Measurements from ENCODE around the gene ARHGAP35.
A peak's percentile ranks its signal among the peaks of the same experiment; 100 is the strongest.

ARHGAP35 gene

DNA sequence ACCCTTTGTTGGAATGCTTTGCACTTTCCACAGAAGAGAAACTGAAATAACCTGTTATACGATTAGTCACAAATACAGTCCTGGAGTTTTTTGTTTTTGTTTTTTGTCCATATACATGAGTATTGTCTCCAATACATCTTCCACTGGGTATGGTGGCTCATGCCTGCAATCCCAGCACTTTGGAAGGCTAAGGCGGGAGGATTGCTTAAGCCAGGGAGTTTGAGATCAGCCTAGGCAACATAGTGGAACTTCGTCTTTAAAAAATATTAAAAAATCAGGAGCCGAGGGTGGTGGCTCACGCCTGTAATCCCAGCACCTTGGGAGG is 35.1 kb upstream of the ARHGAP35 start:
- H3K4me3 ChIP-seq (ENCODE audit: low read length in 2 of 2) = no peak overlapping the region
- H3K9ac ChIP-seq (ENCODE audit: low read length in 2 of 2) = no peak overlapping the region
- no peaks in the 10 kb centered on the region for H3K36me3 ChIP-seq (ENCODE audit: control insufficient read depth in 2 of 2, insufficient read depth in 2 of 2, low read length in 2 of 2)
- H3K27me3 ChIP-seq (ENCODE audit: control insufficient read depth in 1 of 2, insufficient read depth in 2 of 2, low read length in 2 of 2) = no peaks in the 10 kb centered on the region
- H3K9me3 ChIP-seq (ENCODE audit: control insufficient read depth in 2 of 2, low read length in 2 of 2) = no peaks in the 10 kb centered on the region
- no peaks in the 10 kb centered on the region for H3K4me1 ChIP-seq (ENCODE audit: control insufficient read depth, insufficient read depth, low read length)
- H3K27ac ChIP-seq (ENCODE audit: low read length) = no peak overlapping the region

DNA sequence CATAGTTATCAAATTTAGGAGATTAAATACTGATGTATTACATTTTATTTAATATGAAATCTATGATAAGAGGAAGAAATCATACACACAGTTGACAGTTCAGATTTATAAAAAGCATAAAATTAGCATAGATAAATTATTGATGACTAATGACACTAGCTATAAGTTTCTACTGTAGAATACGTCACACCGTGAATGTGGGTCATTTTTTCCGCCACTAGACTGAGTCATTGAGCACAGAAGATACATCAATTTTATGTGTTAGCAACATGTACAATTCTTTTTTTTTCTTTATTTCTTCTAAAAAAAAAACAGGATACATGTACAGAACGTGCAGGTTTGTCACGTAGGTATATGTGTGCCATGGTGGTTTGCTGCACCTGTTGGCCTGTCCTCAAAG is 32.3 kb upstream of the ARHGAP35 start:
- H3K9me3 ChIP-seq (ENCODE audit: control insufficient read depth in 2 of 2, low read length in 2 of 2) = no peaks in the 10 kb centered on the region
- no peak overlapping the region for H3K4me3 ChIP-seq (ENCODE audit: low read length in 2 of 2)
- H3K9ac ChIP-seq (ENCODE audit: low read length in 2 of 2) = no peak overlapping the region
- no peaks in the 10 kb centered on the region for H3K27me3 ChIP-seq (ENCODE audit: control insufficient read depth in 1 of 2, insufficient read depth in 2 of 2, low read length in 2 of 2)
- H3K27ac ChIP-seq (ENCODE audit: low read length) = no peak overlapping the region
- no peaks in the 10 kb centered on the region for H3K36me3 ChIP-seq (ENCODE audit: control insufficient read depth in 2 of 2, insufficient read depth in 2 of 2, low read length in 2 of 2)
- peaks cover 5% of the 10 kb centered on the region for H3K4me1 ChIP-seq (ENCODE audit: control insufficient read depth, insufficient read depth, low read length)

DNA sequence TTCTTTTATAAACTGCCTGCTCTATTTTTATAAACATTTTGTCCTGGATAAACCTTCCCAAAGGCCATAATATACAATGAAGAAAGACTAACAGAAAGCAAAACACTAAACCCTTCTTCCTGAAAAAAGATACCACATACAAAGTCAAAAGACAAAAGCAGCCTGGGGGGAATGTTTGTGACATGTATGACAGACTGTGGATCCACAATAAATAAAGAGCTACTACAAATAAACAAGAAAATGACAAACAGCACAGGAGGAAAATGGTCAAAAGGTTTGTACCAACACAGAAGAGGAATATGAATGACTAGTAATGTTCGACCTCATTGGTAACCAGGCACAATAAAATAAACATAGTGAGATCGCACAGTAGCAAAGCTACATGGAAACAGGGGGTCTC is 29.9 kb upstream of the ARHGAP35 start:
- no peak overlapping the region for H3K9ac ChIP-seq (ENCODE audit: low read length in 2 of 2)
- no peaks in the 10 kb centered on the region for H3K36me3 ChIP-seq (ENCODE audit: control insufficient read depth in 2 of 2, insufficient read depth in 2 of 2, low read length in 2 of 2)
- peak overlapping the region; percentile 0 for H3K27ac ChIP-seq (ENCODE audit: low read length)
- no peaks in the 10 kb centered on the region for H3K27me3 ChIP-seq (ENCODE audit: control insufficient read depth in 1 of 2, insufficient read depth in 2 of 2, low read length in 2 of 2)
- H3K4me1 ChIP-seq (ENCODE audit: control insufficient read depth, insufficient read depth, low read length) = peaks cover 7% of the 10 kb centered on the region
- no peaks in the 10 kb centered on the region for H3K9me3 ChIP-seq (ENCODE audit: control insufficient read depth in 2 of 2, low read length in 2 of 2)
- no peak overlapping the region for H3K4me3 ChIP-seq (ENCODE audit: low read length in 2 of 2)

DNA sequence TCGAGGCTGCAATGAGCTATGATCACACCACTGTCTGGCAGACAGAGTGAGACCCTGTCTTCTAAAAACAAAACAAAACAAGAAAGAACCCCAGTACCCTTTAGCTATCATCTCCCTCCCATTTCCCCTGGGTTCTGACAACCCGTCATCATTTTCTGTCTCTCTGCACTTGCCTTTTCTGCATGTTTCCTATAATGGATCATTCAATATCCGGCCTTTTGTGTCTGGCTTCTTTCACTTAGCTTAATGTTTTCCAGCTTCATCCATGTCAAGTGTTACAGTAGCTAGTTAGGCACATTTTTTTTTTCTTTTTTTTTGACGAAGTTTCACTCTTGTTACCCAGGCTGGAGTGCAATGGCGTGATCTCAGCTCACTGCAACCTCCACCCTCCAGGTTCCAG is 26.7 kb upstream of the ARHGAP35 start:
- H3K4me3 ChIP-seq (ENCODE audit: low read length in 2 of 2) = peak overlapping the region in 1 of 2 donors; percentile 10
- no peaks in the 10 kb centered on the region for H3K27me3 ChIP-seq (ENCODE audit: control insufficient read depth in 1 of 2, insufficient read depth in 2 of 2, low read length in 2 of 2)
- H3K4me1 ChIP-seq (ENCODE audit: control insufficient read depth, insufficient read depth, low read length) = peaks cover 14% of the 10 kb centered on the region
- no peaks in the 10 kb centered on the region for H3K9me3 ChIP-seq (ENCODE audit: control insufficient read depth in 2 of 2, low read length in 2 of 2)
- H3K9ac ChIP-seq (ENCODE audit: low read length in 2 of 2) = no peak overlapping the region
- H3K36me3 ChIP-seq (ENCODE audit: control insufficient read depth in 2 of 2, insufficient read depth in 2 of 2, low read length in 2 of 2) = peaks cover 5 to 8% of the 10 kb centered on the region in 2 donors
- no peak overlapping the region for H3K27ac ChIP-seq (ENCODE audit: low read length)

DNA sequence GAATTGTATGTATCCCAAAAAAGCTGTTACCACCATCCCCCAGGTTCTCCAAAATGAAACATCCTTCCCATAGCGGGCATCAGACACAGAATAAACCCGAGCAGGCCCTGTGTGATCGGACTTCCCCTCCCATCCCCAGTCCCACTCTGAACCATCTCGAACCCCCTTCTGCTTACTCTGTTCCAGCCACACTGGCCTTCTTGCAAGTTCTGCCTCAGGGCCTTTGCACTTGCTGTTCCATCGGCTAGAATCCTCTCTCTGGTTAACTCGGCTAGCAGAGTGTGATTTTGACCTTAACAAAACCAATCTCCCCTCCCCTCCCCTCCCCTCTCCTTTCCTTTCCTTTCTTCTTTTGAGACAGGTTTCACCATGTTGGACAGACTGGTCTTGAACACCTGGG is 25.8 kb upstream of the ARHGAP35 start:
- peaks cover 15% of the 10 kb centered on the region for H3K4me1 ChIP-seq (ENCODE audit: control insufficient read depth, insufficient read depth, low read length)
- H3K9me3 ChIP-seq (ENCODE audit: control insufficient read depth in 2 of 2, low read length in 2 of 2) = no peaks in the 10 kb centered on the region
- no peak overlapping the region for H3K9ac ChIP-seq (ENCODE audit: low read length in 2 of 2)
- H3K4me3 ChIP-seq (ENCODE audit: low read length in 2 of 2) = no peak overlapping the region
- H3K36me3 ChIP-seq (ENCODE audit: control insufficient read depth in 2 of 2, insufficient read depth in 2 of 2, low read length in 2 of 2) = peaks cover 5 to 16% of the 10 kb centered on the region in 2 donors
- no peak overlapping the region for H3K27ac ChIP-seq (ENCODE audit: low read length)
- no peaks in the 10 kb centered on the region for H3K27me3 ChIP-seq (ENCODE audit: control insufficient read depth in 1 of 2, insufficient read depth in 2 of 2, low read length in 2 of 2)

DNA sequence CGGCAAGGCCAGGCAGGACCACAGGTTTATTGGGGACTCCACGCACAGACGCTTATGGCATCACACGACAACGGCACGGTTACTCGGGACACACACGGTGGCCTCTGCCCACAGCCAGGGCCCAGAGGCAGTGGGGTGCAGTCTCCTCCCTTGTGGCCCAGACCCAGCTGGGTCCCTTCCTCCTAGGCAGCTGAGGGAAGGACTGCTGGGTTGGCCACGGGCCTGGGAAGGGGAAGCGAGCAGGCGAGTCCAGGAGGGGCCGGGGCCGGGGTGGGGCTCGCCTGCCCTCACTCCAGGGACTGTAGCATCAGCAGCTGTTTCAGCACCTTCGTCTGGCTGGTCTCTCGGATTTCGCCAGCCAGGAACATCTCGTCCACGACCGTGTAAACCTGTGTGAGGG is 22.6 kb upstream of the ARHGAP35 start:
- no peak overlapping the region for H3K4me3 ChIP-seq (ENCODE audit: low read length in 2 of 2)
- no peaks in the 10 kb centered on the region for H3K9me3 ChIP-seq (ENCODE audit: control insufficient read depth in 2 of 2, low read length in 2 of 2)
- H3K27ac ChIP-seq (ENCODE audit: low read length) = no peak overlapping the region
- H3K36me3 ChIP-seq (ENCODE audit: control insufficient read depth in 2 of 2, insufficient read depth in 2 of 2, low read length in 2 of 2) = peaks cover 5 to 27% of the 10 kb centered on the region in 2 donors
- H3K4me1 ChIP-seq (ENCODE audit: control insufficient read depth, insufficient read depth, low read length) = peaks cover 28% of the 10 kb centered on the region
- no peak overlapping the region for H3K9ac ChIP-seq (ENCODE audit: low read length in 2 of 2)
- no peaks in the 10 kb centered on the region for H3K27me3 ChIP-seq (ENCODE audit: control insufficient read depth in 1 of 2, insufficient read depth in 2 of 2, low read length in 2 of 2)

DNA sequence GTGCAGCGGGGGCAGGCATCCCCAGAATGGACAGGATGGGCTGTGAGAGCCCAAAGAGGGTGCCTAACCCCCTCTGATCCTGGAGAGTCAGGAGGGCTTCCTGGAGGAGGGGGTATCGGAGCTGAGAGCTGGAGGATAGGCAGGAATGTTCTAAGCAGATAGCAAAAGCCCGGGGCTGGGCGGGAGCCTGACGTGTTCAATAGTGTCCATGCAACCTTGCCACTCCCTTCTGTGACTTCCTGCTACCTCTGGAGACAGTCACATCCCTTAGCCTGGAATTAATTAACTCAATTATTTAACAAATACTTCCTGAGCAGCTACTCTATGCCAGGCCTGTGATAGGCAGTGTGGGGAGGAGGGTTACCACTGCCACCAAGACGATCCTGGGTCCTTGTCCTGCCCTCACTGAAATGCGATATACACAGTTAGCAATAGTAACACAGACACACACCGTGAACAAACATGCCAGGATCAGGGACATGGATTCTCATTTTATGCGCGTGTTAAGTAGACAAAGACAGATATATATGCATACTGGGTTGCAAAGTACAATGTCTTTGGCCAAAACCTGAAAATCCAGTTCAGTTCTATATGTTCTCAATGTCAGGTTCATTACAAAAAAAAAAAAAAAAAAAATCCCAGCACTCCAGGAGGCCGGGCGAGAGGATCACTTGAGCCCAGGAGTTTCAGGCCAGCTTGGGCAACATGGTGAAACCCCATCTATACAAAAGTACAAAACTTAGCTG is 20.9 kb upstream of the ARHGAP35 start:
- H3K27me3 ChIP-seq (ENCODE audit: control insufficient read depth in 1 of 2, insufficient read depth in 2 of 2, low read length in 2 of 2) = no peaks in the 10 kb centered on the region
- H3K4me3 ChIP-seq (ENCODE audit: low read length in 2 of 2) = no peak overlapping the region
- H3K9me3 ChIP-seq (ENCODE audit: control insufficient read depth in 2 of 2, low read length in 2 of 2) = no peaks in the 10 kb centered on the region
- H3K27ac ChIP-seq (ENCODE audit: low read length) = peak overlapping the region; percentile 69
- peaks cover 27% of the 10 kb centered on the region for H3K4me1 ChIP-seq (ENCODE audit: control insufficient read depth, insufficient read depth, low read length)
- H3K36me3 ChIP-seq (ENCODE audit: control insufficient read depth in 2 of 2, insufficient read depth in 2 of 2, low read length in 2 of 2) = peaks cover 14 to 36% of the 10 kb centered on the region in 2 donors
- no peak overlapping the region for H3K9ac ChIP-seq (ENCODE audit: low read length in 2 of 2)

DNA sequence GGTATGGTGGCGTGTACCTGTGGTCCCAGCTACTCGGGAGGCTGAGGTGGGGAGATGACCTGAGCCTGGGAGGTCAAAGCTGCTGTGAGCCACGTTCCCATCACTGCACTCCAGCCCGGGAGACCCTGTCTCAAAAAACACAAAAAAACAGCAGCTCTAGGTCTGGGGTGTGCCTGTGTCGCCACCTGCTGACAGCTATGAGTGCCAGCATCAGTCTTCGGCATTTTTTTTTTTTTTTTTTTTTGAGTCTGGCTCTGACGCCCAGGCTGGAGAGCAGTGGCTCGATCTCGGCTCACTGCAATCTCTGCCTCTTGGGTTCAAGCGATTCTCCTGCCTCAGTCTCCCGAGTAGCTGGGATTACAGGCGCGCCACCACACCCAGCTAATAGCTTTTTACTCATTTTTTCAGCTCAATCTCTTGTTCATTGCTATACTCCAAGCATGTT is 20.3 kb upstream of the ARHGAP35 start:
- Histone ChIP-seq H3K9me3 (ENCODE audit: control insufficient read depth in 2 of 2, low read length in 2 of 2) (no peaks in the 10 kb centered on the region), H3K27ac (ENCODE audit: low read length) (peak overlapping the region; percentile 69), H3K4me1 (ENCODE audit: control insufficient read depth, insufficient read depth, low read length) (peaks cover 26% of the 10 kb centered on the region), H3K4me3 (ENCODE audit: low read length in 2 of 2) (no peak overlapping the region), H3K36me3 (ENCODE audit: control insufficient read depth in 2 of 2, insufficient read depth in 2 of 2, low read length in 2 of 2) (peaks cover 14 to 36% of the 10 kb centered on the region in 2 donors), H3K27me3 (ENCODE audit: control insufficient read depth in 1 of 2, insufficient read depth in 2 of 2, low read length in 2 of 2) (no peaks in the 10 kb centered on the region), H3K9ac (ENCODE audit: low read length in 2 of 2) (no peak overlapping the region)

DNA sequence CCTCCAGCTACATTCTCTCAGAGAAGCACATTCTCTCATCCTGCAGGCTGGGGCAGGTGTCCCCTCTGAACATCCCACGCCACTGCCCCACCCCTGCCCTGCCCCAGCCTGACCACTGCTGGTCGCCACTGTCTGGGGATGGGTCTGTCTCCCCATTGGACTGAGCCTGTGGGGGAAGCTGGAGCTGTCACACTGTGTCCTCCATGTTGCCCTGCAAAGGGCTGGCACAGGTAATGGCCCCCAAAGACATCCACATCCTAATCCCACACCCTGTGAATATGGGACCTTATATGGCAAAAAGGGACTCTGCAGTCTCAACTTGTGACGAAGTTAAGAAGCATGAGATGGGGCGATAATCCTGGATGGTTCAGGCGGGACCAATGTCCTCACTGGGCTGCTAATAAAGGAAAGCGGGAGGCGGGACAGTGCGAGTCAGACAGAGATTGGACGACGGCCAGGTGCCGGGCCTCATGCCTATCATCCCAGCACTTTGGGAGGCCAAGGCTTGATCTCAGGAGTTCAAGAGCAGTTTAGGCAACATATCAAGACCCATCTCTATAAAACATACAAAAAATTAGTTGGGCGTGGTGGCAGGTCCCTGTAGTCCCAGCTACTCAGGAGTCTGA is 19.2 kb upstream of the ARHGAP35 start:
- Histone ChIP-seq H3K4me1 (ENCODE audit: control insufficient read depth, insufficient read depth, low read length) (peaks cover 23% of the 10 kb centered on the region), H3K9ac (ENCODE audit: low read length in 2 of 2) (no peak overlapping the region), H3K4me3 (ENCODE audit: low read length in 2 of 2) (no peak overlapping the region), H3K9me3 (ENCODE audit: control insufficient read depth in 2 of 2, low read length in 2 of 2) (no peaks in the 10 kb centered on the region), H3K27ac (ENCODE audit: low read length) (peak overlapping the region; percentile 69), H3K27me3 (ENCODE audit: control insufficient read depth in 1 of 2, insufficient read depth in 2 of 2, low read length in 2 of 2) (no peaks in the 10 kb centered on the region), H3K36me3 (ENCODE audit: control insufficient read depth in 2 of 2, insufficient read depth in 2 of 2, low read length in 2 of 2) (peaks cover 14 to 35% of the 10 kb centered on the region in 2 donors)

DNA sequence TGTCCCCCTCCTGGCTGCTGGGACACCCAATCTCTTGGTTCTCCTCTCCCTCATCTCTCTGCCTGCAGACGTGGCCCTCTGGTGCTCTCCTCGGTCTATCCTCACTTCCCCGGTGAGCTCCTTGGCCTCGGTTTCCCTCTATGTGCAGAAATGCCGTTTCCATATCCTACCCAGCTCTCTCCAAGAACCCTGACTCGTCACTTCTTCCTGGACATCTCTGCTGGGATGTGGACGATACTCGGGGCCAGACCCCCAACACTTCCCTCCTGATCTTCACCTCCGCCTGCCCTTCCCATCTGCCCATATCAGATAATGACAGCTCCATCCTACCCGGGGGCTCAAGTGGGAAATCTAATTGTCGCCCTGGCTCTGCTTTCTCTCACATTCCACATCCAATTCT is 18.0 kb upstream of the ARHGAP35 start:
- no peaks in the 10 kb centered on the region for H3K27me3 ChIP-seq (ENCODE audit: control insufficient read depth in 1 of 2, insufficient read depth in 2 of 2, low read length in 2 of 2)
- H3K4me1 ChIP-seq (ENCODE audit: control insufficient read depth, insufficient read depth, low read length) = peaks cover 28% of the 10 kb centered on the region
- H3K36me3 ChIP-seq (ENCODE audit: control insufficient read depth in 2 of 2, insufficient read depth in 2 of 2, low read length in 2 of 2) = peaks cover 14 to 33% of the 10 kb centered on the region in 2 donors
- H3K4me3 ChIP-seq (ENCODE audit: low read length in 2 of 2) = no peak overlapping the region
- no peak overlapping the region for H3K27ac ChIP-seq (ENCODE audit: low read length)
- no peak overlapping the region for H3K9ac ChIP-seq (ENCODE audit: low read length in 2 of 2)
- no peaks in the 10 kb centered on the region for H3K9me3 ChIP-seq (ENCODE audit: control insufficient read depth in 2 of 2, low read length in 2 of 2)

DNA sequence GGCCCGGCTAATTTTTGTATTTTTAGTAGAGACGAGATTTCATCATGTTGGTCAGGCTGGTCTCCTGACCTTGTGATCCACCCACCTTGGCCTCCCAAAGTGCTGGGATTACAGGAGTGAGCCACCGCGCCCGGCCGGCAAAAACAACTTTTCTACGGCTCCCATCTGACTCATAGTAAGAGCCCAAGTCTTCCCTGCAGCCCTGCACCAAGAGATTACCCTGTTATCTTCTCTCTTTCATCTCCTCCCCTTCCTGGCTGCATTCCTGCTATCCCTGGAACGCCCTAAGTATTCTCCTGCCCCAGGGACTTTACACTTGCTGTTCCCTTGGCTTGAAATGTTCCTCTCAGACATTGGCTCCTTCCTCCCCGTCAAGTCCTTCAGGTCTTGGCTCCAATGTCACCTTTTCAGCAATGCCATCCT is 16.7 kb upstream of the ARHGAP35 start:
- Histone ChIP-seq H3K9me3 (ENCODE audit: control insufficient read depth in 2 of 2, low read length in 2 of 2) (no peaks in the 10 kb centered on the region), H3K4me1 (ENCODE audit: control insufficient read depth, insufficient read depth, low read length) (peaks cover 36% of the 10 kb centered on the region), H3K36me3 (ENCODE audit: control insufficient read depth in 2 of 2, insufficient read depth in 2 of 2, low read length in 2 of 2) (peaks cover 9 to 28% of the 10 kb centered on the region in 2 donors), H3K4me3 (ENCODE audit: low read length in 2 of 2) (no peak overlapping the region), H3K27me3 (ENCODE audit: control insufficient read depth in 1 of 2, insufficient read depth in 2 of 2, low read length in 2 of 2) (no peaks in the 10 kb centered on the region), H3K27ac (ENCODE audit: low read length) (no peak overlapping the region), H3K9ac (ENCODE audit: low read length in 2 of 2) (no peak overlapping the region)

Data from stomach smooth muscle (tissue), 2 donors.